Measurements from ENCODE around the gene LAMB4.

DNA sequence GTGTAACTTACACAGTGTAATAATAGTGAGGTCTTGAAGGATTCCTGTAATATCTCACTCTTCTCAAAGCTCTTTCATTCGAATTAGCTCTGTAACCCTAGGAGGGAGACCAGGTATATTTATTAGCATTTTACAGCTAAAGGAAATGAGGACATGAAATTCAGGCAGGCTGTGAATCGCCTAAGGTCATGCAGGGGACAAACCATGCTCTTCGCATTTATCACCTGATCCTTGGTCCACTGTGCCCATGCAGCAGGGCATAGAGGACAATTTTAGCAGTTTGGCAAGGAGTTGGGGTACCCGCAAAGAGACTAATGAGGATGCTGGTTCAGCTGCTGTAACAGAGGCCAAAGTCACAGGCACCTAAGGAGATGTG is 112.4 kb downstream of the LAMB4 start:
- TF ChIP-seq, protein P1, sequence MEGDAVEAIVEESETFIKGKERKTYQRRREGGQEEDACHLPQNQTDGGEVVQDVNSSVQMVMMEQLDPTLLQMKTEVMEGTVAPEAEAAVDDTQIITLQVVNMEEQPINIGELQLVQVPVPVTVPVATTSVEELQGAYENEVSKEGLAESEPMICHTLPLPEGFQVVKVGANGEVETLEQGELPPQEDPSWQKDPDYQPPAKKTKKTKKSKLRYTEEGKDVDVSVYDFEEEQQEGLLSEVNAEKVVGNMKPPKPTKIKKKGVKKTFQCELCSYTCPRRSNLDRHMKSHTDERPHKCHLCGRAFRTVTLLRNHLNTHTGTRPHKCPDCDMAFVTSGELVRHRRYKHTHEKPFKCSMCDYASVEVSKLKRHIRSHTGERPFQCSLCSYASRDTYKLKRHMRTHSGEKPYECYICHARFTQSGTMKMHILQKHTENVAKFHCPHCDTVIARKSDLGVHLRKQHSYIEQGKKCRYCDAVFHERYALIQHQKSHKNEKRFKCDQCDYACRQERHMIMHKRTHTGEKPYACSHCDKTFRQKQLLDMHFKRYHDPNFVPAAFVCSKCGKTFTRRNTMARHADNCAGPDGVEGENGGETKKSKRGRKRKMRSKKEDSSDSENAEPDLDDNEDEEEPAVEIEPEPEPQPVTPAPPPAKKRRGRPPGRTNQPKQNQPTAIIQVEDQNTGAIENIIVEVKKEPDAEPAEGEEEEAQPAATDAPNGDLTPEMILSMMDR (IDR thresholded peaks at IDR 0.05), result no peak
- TF ChIP-seq POLR2A (IDR thresholded peaks at IDR 0.05), result no peak
